ENCODE results near the gene RPS6KB1.
"Not testable (repeated sequence)": the region's sequence is repeated elsewhere in the genome, so short reads cannot be mapped to it uniquely, and the experiment has no call there.

Gene RPS6KB1

DNA sequence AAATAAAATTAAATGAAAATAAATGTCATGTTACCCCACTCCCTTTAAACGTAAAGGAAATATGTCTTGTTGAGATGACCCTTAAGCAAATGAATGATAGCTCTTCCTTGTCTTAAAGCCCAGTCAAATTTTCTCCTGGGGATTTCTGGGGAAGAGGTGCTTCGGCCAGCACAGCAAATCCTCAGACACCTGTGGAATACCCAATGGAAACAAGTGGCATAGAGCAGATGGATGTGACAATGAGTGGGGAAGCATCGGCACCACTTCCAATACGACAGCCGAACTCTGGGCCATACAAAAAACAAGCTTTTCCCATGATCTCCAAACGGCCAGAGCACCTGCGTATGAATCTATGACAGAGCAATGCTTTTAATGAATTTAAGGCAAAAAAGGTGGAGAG is 53.5 kb downstream of the RPS6KB1 start:
- not testable (repeated sequence) for DNase-seq

DNA sequence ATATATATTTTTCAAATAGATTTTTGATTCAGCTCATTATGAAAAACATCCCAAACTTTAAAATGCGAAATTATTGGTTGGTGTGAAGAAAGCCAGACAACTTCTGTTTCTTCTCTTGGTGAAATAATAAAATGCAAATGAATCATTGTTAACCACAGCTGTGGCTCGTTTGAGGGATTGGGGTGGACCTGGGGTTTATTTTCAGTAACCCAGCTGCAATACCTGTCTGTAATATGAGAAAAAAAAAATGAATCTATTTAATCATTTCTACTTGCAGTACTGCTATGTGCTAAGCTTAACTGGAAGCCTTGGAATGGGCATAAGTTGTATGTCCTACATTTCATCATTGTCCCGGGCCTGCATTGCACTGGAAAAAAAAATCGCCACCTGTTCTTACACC is 54.4 kb downstream of the RPS6KB1 start:
- DNase-seq, result not testable (repeated sequence)

GRCh38 chr17:59950049-59950448 is 57.1 kb downstream of the RPS6KB1 start:
- DNase-seq, result no peak

DNA sequence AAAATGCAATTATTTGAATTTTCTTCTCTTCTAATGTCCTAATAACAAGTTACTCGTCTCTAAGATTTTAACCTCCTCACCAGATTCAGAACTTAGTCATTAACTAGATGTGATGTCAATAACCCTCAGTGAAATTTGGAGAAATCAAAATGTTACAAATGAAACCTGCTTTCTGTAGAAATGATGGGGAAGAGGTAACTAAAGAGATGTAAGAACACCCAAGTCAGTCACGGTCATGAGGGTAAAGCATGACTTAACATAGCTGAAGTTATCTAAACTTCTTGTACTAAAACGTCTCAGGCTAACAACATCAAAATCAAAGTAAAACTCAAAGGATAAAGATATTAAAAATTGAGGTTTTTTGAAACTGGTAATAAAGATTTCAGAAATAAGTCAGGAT is 61.9 kb downstream of the RPS6KB1 start:
- no peak for DNase-seq

DNA sequence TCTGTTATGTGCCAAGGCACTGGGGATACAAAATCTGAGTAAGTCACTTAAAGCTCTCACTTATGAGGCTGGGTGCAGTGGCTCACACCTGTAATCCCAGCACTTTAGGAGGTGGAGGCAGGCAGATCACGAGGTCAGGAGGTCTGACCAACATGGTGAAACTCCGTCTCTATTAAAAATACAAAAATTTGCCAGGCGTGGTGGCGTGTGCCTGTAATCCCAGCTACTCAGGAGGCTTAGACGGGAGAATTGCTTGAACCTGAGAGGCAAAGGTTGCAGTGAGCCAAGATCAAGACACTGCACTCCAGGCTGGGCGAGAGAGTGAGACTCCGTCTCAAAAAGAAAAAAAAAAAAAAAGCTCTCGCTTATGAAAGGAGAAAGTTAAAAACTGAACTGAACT is 66.7 kb downstream of the RPS6KB1 start:
- DNase-seq, result not testable (repeated sequence)

GRCh38 chr17:59962739-59963318 is 69.9 kb downstream of the RPS6KB1 start:
- DNase-seq, result no peak

GRCh38 chr17:59963738-59964481 is 71.0 kb downstream of the RPS6KB1 start:
- DNase-seq, result no peak

DNA sequence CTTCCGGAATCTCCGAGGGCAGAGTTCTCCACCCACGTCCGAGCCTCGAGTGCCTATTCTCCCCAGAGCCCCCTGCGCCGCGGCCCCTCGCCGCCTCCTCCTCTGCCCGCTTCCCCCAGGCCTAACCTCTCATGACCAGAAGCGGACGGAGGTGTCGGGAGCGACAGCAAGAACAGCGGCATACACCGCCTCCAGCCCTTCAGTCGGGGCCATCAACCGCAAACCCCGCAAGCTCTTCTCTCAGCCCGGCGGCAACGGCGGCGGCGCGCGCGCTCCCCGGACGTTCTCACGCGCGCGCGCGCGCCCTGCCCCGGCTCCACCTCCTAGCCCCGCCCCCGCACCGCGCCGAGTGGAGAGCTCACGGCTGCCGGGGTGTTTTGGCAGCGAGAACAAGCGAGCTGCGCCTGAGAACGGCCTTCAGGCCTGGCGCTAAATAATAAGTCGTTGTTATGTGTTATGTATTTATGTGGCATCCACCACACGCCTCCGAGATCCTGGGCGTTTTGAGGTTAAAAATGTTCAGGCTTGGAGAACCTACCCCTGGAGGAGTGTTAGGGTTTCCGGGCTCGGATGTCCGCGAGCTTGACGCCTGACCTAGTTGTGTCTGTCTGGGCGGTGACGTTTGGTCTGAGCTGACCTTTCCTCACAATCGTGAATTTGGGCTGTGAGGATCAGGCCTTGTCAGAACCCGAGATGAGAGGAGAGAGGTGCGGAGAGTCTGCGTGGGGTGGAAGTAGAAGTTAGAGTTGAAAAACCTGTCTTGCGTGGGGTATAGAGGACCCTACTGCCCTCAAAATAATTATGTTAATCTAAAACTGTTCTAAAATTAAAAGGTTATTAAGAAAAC is 71.8 kb downstream of the RPS6KB1 start, which contains the start of gene RNFT1:
RNFT1 (minus strand) TSS at position 259 of the 847 bp plus-strand sequence; CDS start at position 182, 77 bp downstream.
- peak; percentile 56 for DNase-seq

DNA sequence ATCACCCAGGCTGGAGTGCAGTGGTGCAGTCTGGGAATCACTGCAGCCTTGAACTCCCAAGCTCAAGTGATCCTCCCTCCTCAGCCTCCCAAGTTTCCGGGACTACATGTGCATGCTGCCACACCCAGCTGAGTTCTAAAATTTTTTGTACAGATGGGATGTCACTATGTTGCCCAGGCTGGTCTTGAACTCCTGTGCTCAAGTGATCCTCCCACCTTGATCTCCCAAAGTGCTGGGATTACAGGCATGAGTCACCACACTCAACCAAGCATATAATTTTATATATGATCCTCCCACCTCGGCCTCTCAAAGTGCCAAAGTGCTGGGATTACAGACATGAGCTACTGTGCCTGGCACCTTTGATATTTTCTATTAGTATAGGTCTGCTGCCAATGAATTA is 78.8 kb downstream of the RPS6KB1 start:
- DNase-seq, result not testable (repeated sequence)

DNA sequence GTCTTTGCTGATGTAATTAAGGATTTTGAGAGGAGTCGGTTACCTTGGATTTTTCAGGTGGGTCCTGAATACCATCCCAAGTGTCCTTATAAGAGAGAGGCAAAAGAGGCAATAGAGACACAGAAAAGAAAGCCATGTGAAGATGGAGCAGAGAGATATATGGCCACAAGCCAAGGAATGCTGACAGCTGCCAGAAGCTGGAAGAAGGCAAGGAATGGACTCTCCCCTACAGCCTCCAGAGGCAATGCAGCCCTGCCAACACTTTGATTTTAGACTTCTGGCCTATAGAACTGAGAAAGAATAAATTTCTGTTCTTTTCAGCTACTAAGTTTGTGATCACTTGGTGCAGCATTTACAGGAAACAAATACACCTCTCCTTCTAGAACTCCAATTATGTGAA is 79.9 kb downstream of the RPS6KB1 start:
- no peak for DNase-seq

DNA sequence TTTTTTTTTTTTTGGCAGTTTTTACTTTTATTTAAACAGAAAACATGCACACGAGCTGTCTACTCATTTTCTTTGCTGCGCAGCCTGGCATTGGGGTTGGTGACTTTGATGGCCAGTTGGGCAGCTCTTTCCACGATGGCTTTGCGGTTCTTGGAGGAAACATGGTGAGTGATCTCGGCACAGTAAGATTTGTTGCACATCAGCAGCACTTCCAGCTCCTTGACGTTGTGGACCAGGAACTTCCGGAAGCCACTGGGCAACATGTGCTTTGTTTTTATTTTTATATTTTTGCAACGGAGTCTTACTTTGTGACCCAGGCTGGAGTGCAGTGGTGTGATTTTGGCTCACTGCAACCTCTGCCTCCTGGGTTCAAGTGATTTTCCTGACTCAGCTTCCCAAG is 80.6 kb downstream of the RPS6KB1 start:
- DNase-seq, result not testable (repeated sequence)

DNA sequence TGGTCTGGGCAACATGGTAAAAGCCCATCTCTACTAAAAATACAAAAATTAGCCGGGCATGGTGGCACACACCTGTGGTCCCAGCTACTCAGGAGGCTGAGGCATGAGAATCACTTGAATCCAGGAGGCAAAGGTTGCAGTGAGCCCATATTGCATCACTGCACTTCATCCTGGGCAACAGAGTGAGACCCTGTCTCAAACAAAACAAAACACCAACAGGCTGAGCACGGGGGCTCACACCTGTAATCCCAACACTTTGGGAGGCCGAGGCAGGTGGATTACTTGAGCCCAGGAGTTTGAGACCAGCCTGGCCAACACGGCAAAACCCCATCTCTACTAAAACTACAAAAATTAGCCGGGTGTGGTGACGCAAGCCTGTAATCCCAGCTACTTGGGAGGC is 82.2 kb downstream of the RPS6KB1 start:
- DNase-seq, result not testable (repeated sequence)

- not testable (repeated sequence) for DNase-seq
Measured at GRCh38 chr17:59996608-59997007, 103.7 kb downstream of the RPS6KB1 start.

All from cortex of kidney (tissue), 1 donor.